PC-3 (cell line): ENCODE results near the gene MPLKIP. TPM values are rescaled to one million over a fixed set of nuclear protein-coding genes. Genes with fewer than 3 reads are reported as not detected.

ENCODE experiments used
- ATAC-seq: fragments of 200-7000 bp; cut with Tn5 transposase; 2 replicates; pipeline ENCODE4 v1.9.1; 2020; ENCODE audit warnings: mild to moderate bottlenecking, moderate library complexity
- BruUV-seq: library from RNA; stranded (reverse); fragments of 400-500 nt; replicated peaks from 2 replicates; lab custom pipeline; 2021; lab: Mats Ljungman, UMichigan
- CTCF ChIA-PET: fragments of 300-600 bp; sonication (Branson Sonifier 250); formaldehyde crosslinking; loops from one replicate; lab custom pipeline; 2022; ENCODE audit warnings: antibody characterized with exemption; lab: Charles Lee
- POLR2A ChIA-PET: fragments of 300-600 bp; sonication (Branson Sonifier 250); formaldehyde crosslinking; loops from one replicate; lab custom pipeline; 2022; ENCODE audit warnings: antibody characterized with exemption; ENCODE audit not compliant: unreplicated experiment; lab: Charles Lee
- DNase-seq: peaks from one replicate; pipeline ENCODE4 v3.0.0-alpha.2; 2015
- H2AFZ ChIP-seq: fragments of 300-600 bp; sonication (generic); 2 replicates; pipeline ENCODE4 v1.6.0; 2016; ENCODE audit warnings: antibody characterized with exemption, low read length
- H3F3A ChIP-seq: fragments of 300-600 bp; sonication (generic); one replicate; pipeline ENCODE4 v1.6.0; 2017; ENCODE audit warnings: antibody characterized with exemption, low read length, control low read depth, mild to moderate bottlenecking; ENCODE audit not compliant: unreplicated experiment
- H3K27ac ChIP-seq: fragments of 300-600 bp; sonication (generic); 2 replicates; pipeline ENCODE4 v1.5.1; 2016; ENCODE audit warnings: mild to moderate bottlenecking, low read length
- H3K27me3 ChIP-seq: fragments of 300-600 bp; sonication (generic); 2 replicates; pipeline ENCODE4 v1.6.1; 2016; ENCODE audit warnings: low read length, mixed read lengths
- H3K36me3 ChIP-seq: fragments of 300-600 bp; sonication (generic); 2 replicates; pipeline ENCODE4 v1.6.1; 2016; ENCODE audit warnings: low read depth, mixed run types, low read length, mixed read lengths
- H3K4me1 ChIP-seq: fragments of 300-600 bp; sonication (generic); 2 replicates; pipeline ENCODE4 v1.5.1; 2016; ENCODE audit warnings: low read length; ENCODE audit not compliant: insufficient read depth
- H3K4me2 ChIP-seq: fragments of 300-600 bp; sonication (generic); 2 replicates; pipeline ENCODE4 v1.6.0; 2016; ENCODE audit warnings: low read length
- H3K4me3 ChIP-seq: fragments of 300-600 bp; sonication (generic); 2 replicates; pipeline ENCODE4 v1.5.1; 2016; ENCODE audit warnings: mild to moderate bottlenecking, low read length, mixed read lengths
- H3K79me2 ChIP-seq: fragments of 300-600 bp; sonication (generic); 2 replicates; pipeline ENCODE4 v1.6.1; 2017; ENCODE audit warnings: low read length, mixed read lengths
- H3K9ac ChIP-seq: fragments of 300-600 bp; sonication (generic); 2 replicates; pipeline ENCODE4 v1.6.0; 2016; ENCODE audit warnings: mild to moderate bottlenecking, low read length
- H3K9me2 ChIP-seq: fragments of 300-600 bp; sonication (generic); replicated peaks from 2 replicates; pipeline ENCODE4 v1.6.1; 2016; ENCODE audit warnings: mixed run types, low read length, mixed read lengths
- H3K9me3 ChIP-seq: fragments of 300-600 bp; sonication (generic); 2 replicates; pipeline ENCODE4 v1.6.1; 2016; ENCODE audit warnings: low read length, mixed read lengths
- H4K20me1 ChIP-seq: fragments of 300-600 bp; sonication (generic); 2 replicates; pipeline ENCODE4 v1.6.1; 2016; ENCODE audit warnings: low read length, mixed read lengths
- CTCF ChIP-seq: fragments of 300-600 bp; sonication (generic); conservative IDR thresholded peaks from 2 replicates; pipeline ENCODE4 v1.5.1; 2017; ENCODE audit warnings: antibody characterized with exemption, low read depth, mild to moderate bottlenecking, low read length
- EZH2 ChIP-seq: fragments of 300-600 bp; sonication (generic); IDR thresholded peaks from one replicate; pipeline ENCODE4 v1.6.1; 2017; ENCODE audit warnings: antibody characterized with exemption, mild to moderate bottlenecking, low read length; ENCODE audit not compliant: unreplicated experiment
- EZH2phosphoT487 ChIP-seq: fragments of 300-600 bp; sonication (generic); IDR thresholded peaks from 2 replicates; pipeline ENCODE4 v1.6.1; 2018; ENCODE audit warnings: mild to moderate bottlenecking, antibody characterized with exemption, low read length, borderline replicate concordance
- intact Hi-C: fragments of 100-400 bp; cut with micrococcal nuclease; formaldehyde crosslinking; loops from 2 replicates; pipeline ENCODE4 v1.9.0; 2023
- total RNA-seq: library from RNA; depleted of rRNA; stranded (reverse); fragments of >200 nt; gene quantifications from 2 replicates; pipeline ENCODE4 v1.2.3, GENCODE V29; 2014

Gene MPLKIP
- total RNA-seq, 1 experiment from 2014 or later, result 48.7 TPM

GRCh38 chr7:40095695-40096327 lies 38.6 kb downstream of the MPLKIP start:
- ChIA-PET POLR2A (no interaction called here), CTCF (no interaction called here)
- BruUV-seq, result no TSS peak
- no peak overlapping the region for H3K9ac ChIP-seq
- no peaks in the 10 kb centered on the region for H3K9me3 ChIP-seq
- H3K27me3 ChIP-seq, result no peaks in the 10 kb centered on the region
- H3K9me2 ChIP-seq, result no peaks in the 10 kb centered on the region
- H3K4me2 ChIP-seq, result no peak overlapping the region
- ATAC-seq, result no peak
- DNase-seq, result no peak
- no peaks in the 10 kb centered on the region for H3F3A ChIP-seq
- no peak overlapping the region for H3K27ac ChIP-seq
- no peak overlapping the region for H3K4me3 ChIP-seq
- no peak for TF ChIP-seq EZH2phosphoT487
- H4K20me1 ChIP-seq, result no peaks in the 10 kb centered on the region
- no peaks in the 10 kb centered on the region for H3K4me1 ChIP-seq
- H2AFZ ChIP-seq, result no peak overlapping the region
- no peaks in the 10 kb centered on the region for H3K79me2 ChIP-seq
- intact Hi-C loops, result no loop called here
- peaks cover 19% of the 10 kb centered on the region; the same call in 1 of the 2 replicates for H3K36me3 ChIP-seq

GRCh38 chr7:40095230-40095629 lies 39.2 kb downstream of the MPLKIP start:
- Histone ChIP-seq H3K36me3 (peaks cover 19% of the 10 kb centered on the region; the same call in 1 of the 2 replicates), H3K4me1 (no peaks in the 10 kb centered on the region), H3K79me2 (no peaks in the 10 kb centered on the region), H4K20me1 (no peaks in the 10 kb centered on the region), H3F3A (no peaks in the 10 kb centered on the region), H3K9ac (no peak overlapping the region), H3K9me2 (no peaks in the 10 kb centered on the region), H2AFZ (no peak overlapping the region), H3K4me2 (no peak overlapping the region), H3K9me3 (no peaks in the 10 kb centered on the region), H3K27ac (no peak overlapping the region), H3K27me3 (no peaks in the 10 kb centered on the region), H3K4me3 (no peak overlapping the region)
- ChIA-PET CTCF (no interaction called here), POLR2A (no interaction called here)
- BruUV-seq, result no TSS peak
- no peak for DNase-seq
- TF ChIP-seq CTCF (no peak), EZH2 (no peak), EZH2phosphoT487 (no peak)
- no peak for ATAC-seq
- intact Hi-C loops, result no loop called here

- no peak overlapping the region for H3K27ac ChIP-seq
- intact Hi-C loops, result no loop called here
- H3K79me2 ChIP-seq, result no peaks in the 10 kb centered on the region
- H3K4me1 ChIP-seq, result no peaks in the 10 kb centered on the region
- ChIA-PET CTCF (no interaction called here), POLR2A (no interaction called here)
- no TSS peak for BruUV-seq
- H2AFZ ChIP-seq, result no peak overlapping the region
- no peaks in the 10 kb centered on the region for H3K9me2 ChIP-seq
- TF ChIP-seq CTCF, result no peak
- no peak for TF ChIP-seq EZH2phosphoT487
- no peak for TF ChIP-seq EZH2
- DNase-seq (no peak), ATAC-seq (no peak)
- peaks cover 19% of the 10 kb centered on the region; the same call in 1 of the 2 replicates for H3K36me3 ChIP-seq
- H3K4me3 ChIP-seq, result no peak overlapping the region
- H3K9ac ChIP-seq, result no peak overlapping the region
- no peaks in the 10 kb centered on the region for H3K27me3 ChIP-seq
- H3F3A ChIP-seq, result no peaks in the 10 kb centered on the region
- H3K4me2 ChIP-seq, result no peak overlapping the region
- no peaks in the 10 kb centered on the region for H4K20me1 ChIP-seq
- H3K9me3 ChIP-seq, result no peaks in the 10 kb centered on the region
These were observed 40.6 kb downstream of the MPLKIP start for GRCh38 chr7:40093631-40094350.
